ENCODE measurements around the gene LKAAEAR1.
A peak's percentile ranks its signal among the peaks of the same experiment; 100 is the strongest.

DNA sequence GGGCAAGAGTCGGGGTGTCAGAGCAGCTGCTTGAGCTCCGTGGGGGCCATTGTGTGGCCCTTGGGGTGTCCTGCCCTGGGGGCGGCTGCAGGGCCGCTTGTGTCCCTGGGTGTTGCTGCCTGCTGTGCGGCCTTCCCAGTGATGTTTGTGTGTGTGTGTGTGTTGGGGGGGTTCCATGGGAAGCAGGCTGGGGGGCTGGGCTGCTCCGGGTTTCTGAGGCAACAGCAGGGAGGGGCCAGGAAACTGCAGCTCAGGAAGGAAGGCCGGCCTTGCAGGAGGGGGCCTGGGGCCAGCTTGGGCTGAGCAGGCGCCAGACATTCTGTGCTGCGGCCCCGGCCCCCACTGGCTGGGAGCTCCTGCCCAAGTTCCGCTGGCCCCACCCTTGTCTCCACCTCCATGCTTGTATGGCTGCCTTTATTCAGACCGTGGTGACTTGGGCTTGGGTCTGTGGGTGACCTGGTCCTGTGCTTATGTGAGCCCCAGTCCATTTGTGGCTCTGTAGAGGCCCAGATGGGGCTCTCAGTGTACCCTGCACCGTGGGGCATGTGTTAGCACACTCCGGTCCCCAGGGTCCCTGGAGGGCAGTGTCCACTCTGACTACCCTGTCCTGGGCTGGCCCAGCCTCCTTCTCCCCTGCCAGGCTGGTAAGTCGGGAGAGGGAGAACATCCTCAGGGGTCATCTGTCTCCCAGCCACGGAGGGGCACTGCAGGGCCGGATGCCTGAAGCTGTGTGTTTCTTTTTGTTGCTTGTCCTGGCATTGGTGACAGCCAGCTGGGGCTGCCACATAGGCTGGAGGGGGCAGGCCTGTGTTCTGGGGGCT lies 30.1 kb downstream of the LKAAEAR1 start:
- TF ChIP-seq, protein P1, sequence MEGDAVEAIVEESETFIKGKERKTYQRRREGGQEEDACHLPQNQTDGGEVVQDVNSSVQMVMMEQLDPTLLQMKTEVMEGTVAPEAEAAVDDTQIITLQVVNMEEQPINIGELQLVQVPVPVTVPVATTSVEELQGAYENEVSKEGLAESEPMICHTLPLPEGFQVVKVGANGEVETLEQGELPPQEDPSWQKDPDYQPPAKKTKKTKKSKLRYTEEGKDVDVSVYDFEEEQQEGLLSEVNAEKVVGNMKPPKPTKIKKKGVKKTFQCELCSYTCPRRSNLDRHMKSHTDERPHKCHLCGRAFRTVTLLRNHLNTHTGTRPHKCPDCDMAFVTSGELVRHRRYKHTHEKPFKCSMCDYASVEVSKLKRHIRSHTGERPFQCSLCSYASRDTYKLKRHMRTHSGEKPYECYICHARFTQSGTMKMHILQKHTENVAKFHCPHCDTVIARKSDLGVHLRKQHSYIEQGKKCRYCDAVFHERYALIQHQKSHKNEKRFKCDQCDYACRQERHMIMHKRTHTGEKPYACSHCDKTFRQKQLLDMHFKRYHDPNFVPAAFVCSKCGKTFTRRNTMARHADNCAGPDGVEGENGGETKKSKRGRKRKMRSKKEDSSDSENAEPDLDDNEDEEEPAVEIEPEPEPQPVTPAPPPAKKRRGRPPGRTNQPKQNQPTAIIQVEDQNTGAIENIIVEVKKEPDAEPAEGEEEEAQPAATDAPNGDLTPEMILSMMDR (conservative IDR thresholded peaks at IDR 0.05; ENCODE audit: low read depth, low read length) = peak; percentile 32
- TF ChIP-seq POLR2A (IDR thresholded peaks at IDR 0.05; ENCODE audit: low read depth, low read length) (no peak), SMC3 (IDR thresholded peaks at IDR 0.05; ENCODE audit: low read depth, low read length) (no peak)
